Hematopoietic multipotent progenitor cell treated with erythropoietin and hydrocortisone succinate and interleukin-3 and kit ligand, for 6 days (in vitro differentiated cells): ENCODE data around the gene MAPK8IP3.

Experiments
- DNase-seq: peaks from one replicate; pipeline ENCODE4 v3.0.0-alpha.2; 2015

Gene MAPK8IP3

GRCh38 chr16:1790261-1790610 is 84.2 kb downstream of the MAPK8IP3 start:
- DNase-seq, result no peak

- no peak for DNase-seq
Observed at GRCh38 chr16:1790611-1791255, 84.7 kb downstream of the MAPK8IP3 start.

GRCh38 chr16:1791256-1791942 is 85.4 kb downstream of the MAPK8IP3 start:
- no peak for DNase-seq

- DNase-seq, result no peak
Observed at GRCh38 chr16:1791943-1792812, 86.2 kb downstream of the MAPK8IP3 start.

GRCh38 chr16:1792836-1793577 is 87.0 kb downstream of the MAPK8IP3 start:
- no peak for DNase-seq

- no peak for DNase-seq
Observed at GRCh38 chr16:1793578-1794220, 87.7 kb downstream of the MAPK8IP3 start, which contains the start of gene IGFALS. IGFALS (minus strand) TSS chr16:1793705; CDS start chr16:1793652, 53 bp downstream.

- no peak for DNase-seq
Observed at GRCh38 chr16:1794221-1794871, 88.4 kb downstream of the MAPK8IP3 start.

- DNase-seq, result no peak
Observed at GRCh38 chr16:1794908-1795666, 89.1 kb downstream of the MAPK8IP3 start.

GRCh38 chr16:1799263-1799662 is 93.3 kb downstream of the MAPK8IP3 start:
- DNase-seq, result peak; percentile 60

- DNase-seq, result no peak
Observed at GRCh38 chr16:1800701-1801100, 94.7 kb downstream of the MAPK8IP3 start.

- no peak for DNase-seq
Observed at GRCh38 chr16:1807626-1808025, 101.6 kb downstream of the MAPK8IP3 start.

GRCh38 chr16:1808691-1809090 is 102.7 kb downstream of the MAPK8IP3 start:
- DNase-seq, result no peak

GRCh38 chr16:1809281-1809801 is 103.3 kb downstream of the MAPK8IP3 start:
- DNase-seq, result no peak

- no peak for DNase-seq
Observed at GRCh38 chr16:1810106-1810505, 104.1 kb downstream of the MAPK8IP3 start.

- no peak for DNase-seq
Observed at GRCh38 chr16:1810536-1810935, 104.5 kb downstream of the MAPK8IP3 start.

GRCh38 chr16:1812732-1813163 is 106.8 kb downstream of the MAPK8IP3 start:
- DNase-seq, result peak; percentile 93

- no peak for DNase-seq
Observed at GRCh38 chr16:1815461-1815860, 109.5 kb downstream of the MAPK8IP3 start.

- DNase-seq, result no peak
Observed at GRCh38 chr16:1816396-1817275, 110.6 kb downstream of the MAPK8IP3 start.

GRCh38 chr16:1817276-1817589 is 111.2 kb downstream of the MAPK8IP3 start:
- no peak for DNase-seq

GRCh38 chr16:1817716-1818115 is 111.7 kb downstream of the MAPK8IP3 start:
- no peak for DNase-seq
